Sigmoid colon (tissue), 7 donors: Measurements from ENCODE around the gene EEPD1. TPM values are rescaled to one million over a fixed set of nuclear protein-coding genes. Genes with fewer than 3 reads are reported as not detected.
"Not testable (repeated sequence)": the region's sequence is repeated elsewhere in the genome, so short reads cannot be mapped to it uniquely, and the experiment has no call there.

ENCODE experiments used
- DNase-seq: peaks from one replicate; pipeline ENCODE4 v3.0.0-alpha.2; 2019
- H3K27ac ChIP-seq, 4 donors: fragments of 200-600 bp; sonication (generic); one replicate each; pipeline ENCODE4 v1.5.1; 2016 to 2019; ENCODE audit warnings: mild to moderate bottlenecking in 1 of 4
- H3K27me3 ChIP-seq, 3 donors: fragments of 200-600 bp; sonication (generic); one replicate each; pipeline ENCODE4 v1.5.1; 2019; ENCODE audit warnings: mild to moderate bottlenecking in 1 of 3
- H3K36me3 ChIP-seq, 4 donors: fragments of 200-600 bp; sonication (generic); one replicate each; pipeline ENCODE4 v1.5.1; 2016 to 2019
- H3K4me1 ChIP-seq, 4 donors: fragments of 200-600 bp; sonication (generic); one replicate each; pipeline ENCODE4 v1.5.1; 2017 to 2019
- H3K4me3 ChIP-seq, 4 donors: fragments of 200-600 bp; sonication (generic); one replicate each; pipeline ENCODE4 v1.5.1; 2017 to 2019; ENCODE audit warnings: mild to moderate bottlenecking in 2 of 4, moderate library complexity in 1 of 4
- H3K9me3 ChIP-seq, 4 donors: fragments of 200-600 bp in 3 of 4; sonication (generic) in 3 of 4; one replicate each; pipeline versions ENCODE4 v1.5.1 to v1.6.1; 2013 to 2019
- EP300 ChIP-seq, 4 donors: sonication (generic); formaldehyde crosslinking; IDR thresholded peaks; one replicate each; pipeline ENCODE4 v1.6.1; 2017; ENCODE audit warnings: antibody characterized with exemption in 4 of 4
- POLR2A ChIP-seq, 2 donors: fragments of 450-650 bp; IDR thresholded peaks; one replicate each; pipeline ENCODE4 v1.6.1; 2016; ENCODE audit warnings: antibody characterized with exemption in 2 of 2, mild to moderate bottlenecking in 2 of 2, moderate library complexity in 2 of 2
- POLR2AphosphoS5 ChIP-seq, 4 donors: sonication (generic); formaldehyde crosslinking; IDR thresholded peaks; one replicate each; pipeline ENCODE4 v1.6.1; 2017; ENCODE audit warnings: antibody characterized with exemption in 4 of 4
- WGBS, 2 donors: extraction: QIAGEN DNeasy Blood & Tissue Kit; methylation state at CpG; one replicate each; pipeline ENCODE4 v1.1.7; 2013; 5-methylcytosine and 5-hydroxymethylcytosine counted together
- intact Hi-C: fragments of 100-400 bp; cut with DNase I; formaldehyde crosslinking; loops from one replicate; pipeline ENCODE4 v1.15.1; 2023
- polyA plus RNA-seq, 3 donors: library from polyadenylated mRNA; stranded (reverse); fragments of 200-250 nt; gene quantifications; one replicate each; pipeline ENCODE4 v1.2.3, GENCODE V29; 2013
- total RNA-seq, 4 donors: library from RNA; depleted of rRNA; stranded (reverse); fragments of >200 nt; gene quantifications; one replicate each; pipeline ENCODE4 v1.1.0, GENCODE V29; 2016
- TF ChIP-seq, protein P1 (sequence below), 4 experiments: fragments of 450-650 bp in 3 of 4; fragments of 200-600 bp in 1 of 4; IDR thresholded peaks; one replicate each; pipeline ENCODE4 v1.5.1; 2016 to 2019; ENCODE audit warnings: antibody characterized with exemption in 4 of 4, mild to moderate bottlenecking in 3 of 4, moderate library complexity in 2 of 4
- donor health status: healthy with polysubstance abuse.
- donor health status: Bipolar disorder and iron deficiency.
- donor health status: healthy.

EEPD1 gene
- total and polyA plus RNA-seq, 7 donors: 6.6 to 18.1 (median 14.3) TPM

DNA sequence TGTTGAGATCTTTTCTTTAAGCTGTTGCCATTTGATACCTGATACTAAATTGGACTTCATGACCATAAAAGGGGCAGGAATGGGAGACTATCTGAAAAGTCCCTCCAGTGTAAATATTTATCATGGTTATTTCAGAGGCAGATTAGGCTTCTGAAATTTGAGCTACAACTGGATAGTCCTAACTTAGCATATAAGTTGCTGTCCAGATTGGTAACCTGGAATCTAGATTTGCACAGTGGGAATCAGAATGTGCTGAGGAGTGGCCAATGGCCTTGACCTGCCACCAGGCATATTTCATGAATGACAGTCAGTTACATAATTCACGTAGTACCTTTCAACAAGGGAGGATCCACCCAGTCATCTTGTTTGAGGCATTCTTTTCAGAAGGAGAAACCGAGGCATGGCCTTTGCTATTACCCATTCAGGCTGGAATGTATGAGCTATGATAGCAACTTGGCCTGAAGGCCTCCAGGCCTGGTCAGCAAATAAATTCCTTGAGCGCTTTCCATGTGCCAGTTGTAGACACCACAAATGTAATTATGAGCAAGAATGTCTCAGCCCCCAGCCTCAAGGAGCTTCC lies 80.0 kb downstream of the EEPD1 start:
- H3K27ac ChIP-seq: peak overlapping the region in 3 of 4 donors; percentile 42 to 69 (median 57)
- no peaks in the 10 kb centered on the region for H3K9me3 ChIP-seq
- no peaks in the 10 kb centered on the region for H3K27me3 ChIP-seq
- TF ChIP-seq POLR2A (IDR thresholded peaks at IDR 0.05): no peak
- no peak for TF ChIP-seq EP300 (IDR thresholded peaks at IDR 0.05)
- TF ChIP-seq, protein P1, sequence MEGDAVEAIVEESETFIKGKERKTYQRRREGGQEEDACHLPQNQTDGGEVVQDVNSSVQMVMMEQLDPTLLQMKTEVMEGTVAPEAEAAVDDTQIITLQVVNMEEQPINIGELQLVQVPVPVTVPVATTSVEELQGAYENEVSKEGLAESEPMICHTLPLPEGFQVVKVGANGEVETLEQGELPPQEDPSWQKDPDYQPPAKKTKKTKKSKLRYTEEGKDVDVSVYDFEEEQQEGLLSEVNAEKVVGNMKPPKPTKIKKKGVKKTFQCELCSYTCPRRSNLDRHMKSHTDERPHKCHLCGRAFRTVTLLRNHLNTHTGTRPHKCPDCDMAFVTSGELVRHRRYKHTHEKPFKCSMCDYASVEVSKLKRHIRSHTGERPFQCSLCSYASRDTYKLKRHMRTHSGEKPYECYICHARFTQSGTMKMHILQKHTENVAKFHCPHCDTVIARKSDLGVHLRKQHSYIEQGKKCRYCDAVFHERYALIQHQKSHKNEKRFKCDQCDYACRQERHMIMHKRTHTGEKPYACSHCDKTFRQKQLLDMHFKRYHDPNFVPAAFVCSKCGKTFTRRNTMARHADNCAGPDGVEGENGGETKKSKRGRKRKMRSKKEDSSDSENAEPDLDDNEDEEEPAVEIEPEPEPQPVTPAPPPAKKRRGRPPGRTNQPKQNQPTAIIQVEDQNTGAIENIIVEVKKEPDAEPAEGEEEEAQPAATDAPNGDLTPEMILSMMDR (IDR thresholded peaks at IDR 0.05): no peak
- TF ChIP-seq POLR2AphosphoS5 (IDR thresholded peaks at IDR 0.05): no peak
- no peaks in the 10 kb centered on the region for H3K36me3 ChIP-seq
- 41 to 76% methylated on average over 3 of the region's 3 CpGs for WGBS, 2 donors
- no peak overlapping the region for H3K4me3 ChIP-seq
- no peak for DNase-seq
- intact Hi-C loops: no loop called here
- H3K4me1 ChIP-seq: peaks cover 0 to 29% (median 25%) of the 10 kb centered on the region in 4 donors

DNA sequence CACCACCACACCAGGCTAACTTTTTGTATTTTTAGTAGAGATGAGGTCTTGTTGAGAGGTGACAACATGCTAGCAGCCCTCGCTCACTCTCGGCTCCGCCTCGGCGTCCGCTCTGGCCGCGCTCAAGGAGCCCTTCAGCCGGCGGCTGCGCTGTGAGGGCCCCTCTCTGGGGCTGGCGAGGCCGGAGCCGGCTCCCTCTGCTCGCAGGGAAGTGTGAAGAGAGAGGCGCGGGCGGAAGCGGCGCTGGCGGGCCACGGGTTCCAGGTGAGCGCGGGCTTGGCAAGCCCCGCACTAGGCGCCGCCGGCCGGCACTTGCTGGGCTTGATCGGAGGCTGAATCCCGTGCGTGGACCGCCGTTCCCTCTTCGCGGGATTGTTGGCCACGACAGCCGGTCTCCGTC lies 83.0 kb downstream of the EEPD1 start:
- Histone ChIP-seq H3K36me3 (peaks cover 0 to 9% (median 0%) of the 10 kb centered on the region in 4 donors), H3K9me3 (no peaks in the 10 kb centered on the region), H3K4me1 (peaks cover 0 to 26% (median 24%) of the 10 kb centered on the region in 4 donors), H3K4me3 (peak overlapping the region in 2 of 4 donors; percentile 11 to 17), H3K27ac (peak overlapping the region in 1 of 4 donors; percentile 37), H3K27me3 (no peaks in the 10 kb centered on the region)
- TF ChIP-seq POLR2A (IDR thresholded peaks at IDR 0.05) (no peak), EP300 (IDR thresholded peaks at IDR 0.05) (no peak), POLR2AphosphoS5 (IDR thresholded peaks at IDR 0.05) (no peak)
- TF ChIP-seq, protein P1 (IDR thresholded peaks at IDR 0.05): no peak
- intact Hi-C loops: no loop called here
- WGBS, 2 donors: 96 to 98% methylated on average over 39 of the region's 39 CpGs
- DNase-seq: no peak

DNA sequence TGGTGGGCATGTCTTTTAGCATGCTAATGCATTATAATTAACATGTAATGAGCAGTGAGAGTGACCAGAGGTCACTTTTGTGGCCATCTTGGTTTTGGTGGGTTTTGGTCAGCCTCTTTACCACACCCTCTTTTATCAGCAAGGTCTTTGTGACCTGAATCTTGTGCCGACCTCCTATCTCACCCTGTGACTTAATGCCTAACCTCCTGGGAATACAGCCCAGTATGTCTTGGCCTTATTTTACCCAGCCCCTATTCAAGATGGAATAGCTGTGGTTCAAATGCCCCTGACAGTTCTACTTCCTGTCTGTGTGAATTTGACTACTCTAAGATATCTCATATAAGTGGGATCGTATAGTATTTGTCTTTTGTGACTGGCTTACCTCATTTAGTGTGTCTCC lies 85.1 kb downstream of the EEPD1 start:
- no peaks in the 10 kb centered on the region for H3K27me3 ChIP-seq
- TF ChIP-seq POLR2AphosphoS5 (IDR thresholded peaks at IDR 0.05): no peak
- TF ChIP-seq, protein P1 (IDR thresholded peaks at IDR 0.05): no peak
- no peak for TF ChIP-seq EP300 (IDR thresholded peaks at IDR 0.05)
- TF ChIP-seq POLR2A (IDR thresholded peaks at IDR 0.05): no peak
- H3K9me3 ChIP-seq: no peaks in the 10 kb centered on the region
- no peak overlapping the region for H3K27ac ChIP-seq
- no peak for DNase-seq
- no peak overlapping the region for H3K4me3 ChIP-seq
- H3K4me1 ChIP-seq: peaks cover 0 to 7% (median 6%) of the 10 kb centered on the region in 4 donors
- 75 to 82% methylated on average over 2 of the region's 2 CpGs for WGBS, 2 donors
- intact Hi-C loops: no loop called here
- peaks cover 0 to 9% (median 0%) of the 10 kb centered on the region in 4 donors for H3K36me3 ChIP-seq

DNA sequence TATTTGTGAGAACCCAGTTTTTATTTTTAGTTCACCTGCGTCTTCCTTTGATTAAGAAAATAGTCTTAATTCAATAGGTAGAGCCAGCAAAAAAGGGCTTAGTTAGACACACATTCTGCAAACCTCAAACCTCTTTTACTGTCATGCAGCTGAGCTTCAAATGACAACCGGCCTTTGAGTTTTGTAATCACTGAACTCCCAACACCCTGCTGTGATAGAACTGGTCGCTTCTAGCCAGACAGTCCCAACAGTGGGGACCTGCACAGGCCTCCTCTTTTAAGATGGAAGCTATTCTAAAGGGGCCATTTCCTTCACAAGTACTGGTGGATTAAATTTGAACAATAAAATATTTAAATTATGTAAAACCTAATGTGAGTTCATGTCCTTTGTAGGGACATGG lies 90.3 kb downstream of the EEPD1 start:
- intact Hi-C loops, H3K36me3 ChIP-seq, H3K9me3 ChIP-seq, H3K27me3 ChIP-seq, H3K27ac ChIP-seq, H3K4me1 ChIP-seq, DNase-seq, H3K4me3 ChIP-seq: not testable (repeated sequence)
- WGBS, 2 donors: 85 to 91% methylated on average over 3 of the region's 3 CpGs

DNA sequence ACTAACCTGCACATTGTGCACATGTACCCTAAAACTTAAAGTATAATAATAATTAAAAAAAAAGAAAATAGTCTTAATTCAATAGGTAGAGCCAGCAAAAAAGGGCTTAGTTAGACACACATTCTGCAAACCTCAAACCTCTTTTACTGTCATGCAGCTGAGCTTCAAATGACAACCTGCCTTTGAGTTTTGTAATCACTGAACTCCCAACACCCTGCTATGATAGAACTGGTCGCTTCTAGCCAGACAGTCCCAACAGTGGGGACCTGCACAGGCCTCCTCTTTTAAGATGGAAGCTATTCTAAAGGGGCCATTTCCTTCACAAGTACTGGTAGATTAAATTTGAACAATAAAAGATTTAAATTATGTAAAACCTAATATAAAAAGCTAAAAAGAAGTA lies 90.9 kb downstream of the EEPD1 start:
- intact Hi-C loops, H3K4me1 ChIP-seq, H3K27me3 ChIP-seq, DNase-seq, H3K4me3 ChIP-seq, H3K36me3 ChIP-seq, H3K9me3 ChIP-seq: not testable (repeated sequence)
- peak overlapping the region in 1 of 4 donors; percentile 42 for H3K27ac ChIP-seq
- 86 to 96% methylated on average over 1 of the region's 1 CpG for WGBS, 2 donors

DNA sequence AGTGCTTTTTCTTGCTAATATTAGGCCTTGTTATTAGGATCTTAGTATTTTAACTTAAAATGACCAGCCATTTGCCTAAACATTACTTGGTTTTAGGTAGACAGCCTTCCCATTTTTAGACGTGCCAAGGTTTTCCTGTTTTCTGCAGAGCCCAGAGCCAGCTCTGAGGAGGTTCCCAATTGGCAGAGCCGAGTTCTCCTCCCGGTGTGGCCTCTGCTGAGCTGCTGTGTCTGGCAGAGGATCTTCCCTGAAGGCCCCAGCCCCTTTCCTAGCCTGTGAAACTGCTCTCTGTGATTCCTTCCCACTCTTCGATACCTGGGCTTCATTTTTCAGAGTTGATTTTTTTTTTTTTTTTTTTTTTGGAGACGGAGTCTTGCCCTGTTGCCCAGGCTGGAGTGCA lies 91.4 kb downstream of the EEPD1 start:
- Histone ChIP-seq H3K27me3 (no peaks in the 10 kb centered on the region), H3K27ac (peak overlapping the region in 1 of 4 donors; percentile 42), H3K4me1 (peaks cover 0 to 9% (median 5%) of the 10 kb centered on the region in 4 donors), H3K36me3 (peaks cover 0 to 3% (median 0%) of the 10 kb centered on the region in 4 donors), H3K9me3 (no peaks in the 10 kb centered on the region), H3K4me3 (no peak overlapping the region)
- TF ChIP-seq POLR2AphosphoS5 (IDR thresholded peaks at IDR 0.05) (no peak), EP300 (IDR thresholded peaks at IDR 0.05) (no peak), POLR2A (IDR thresholded peaks at IDR 0.05) (no peak)
- TF ChIP-seq, protein P1 (IDR thresholded peaks at IDR 0.05): no peak
- intact Hi-C loops: no loop called here
- 82 to 90% methylated on average over 5 of the region's 5 CpGs for WGBS, 2 donors
- no peak for DNase-seq
